Hepatocyte (in vitro differentiated cells): ENCODE data around the gene GLRA2. TPM values are rescaled to one million over a fixed set of nuclear protein-coding genes. Genes with fewer than 3 reads are reported as not detected.

ENCODE experiments used
- DNase-seq: peaks from one replicate; pipeline ENCODE4 v3.0.0-alpha.2; 2016; ENCODE audit warnings: low spot score
- H2AFZ ChIP-seq: fragments of 200-600 bp; sonication (generic); 2 replicates; pipeline ENCODE4 v1.6.0; 2016; ENCODE audit warnings: antibody characterized with exemption, mild to moderate bottlenecking
- H3K27ac ChIP-seq: fragments of 200-600 bp; sonication (generic); 2 replicates; pipeline ENCODE4 v1.5.1; 2016; ENCODE audit warnings: mild to moderate bottlenecking
- H3K27me3 ChIP-seq: fragments of 200-600 bp; sonication (generic); 2 replicates; pipeline ENCODE4 v1.6.1; 2016
- H3K36me3 ChIP-seq: fragments of 200-600 bp; sonication (generic); replicated peaks from 2 replicates; pipeline ENCODE4 v1.5.1; 2016; ENCODE audit warnings: low read depth; ENCODE audit not compliant: insufficient read depth
- H3K4me1 ChIP-seq: fragments of 200-600 bp; sonication (generic); 2 replicates; pipeline ENCODE4 v1.5.1; 2016; ENCODE audit warnings: mild to moderate bottlenecking, moderate library complexity; ENCODE audit not compliant: insufficient read depth
- H3K4me2 ChIP-seq: fragments of 200-600 bp; sonication (generic); 2 replicates; pipeline ENCODE4 v1.6.0; 2016
- H3K4me3 ChIP-seq: fragments of 200-600 bp; sonication (generic); 2 replicates; pipeline ENCODE4 v1.5.1; 2016; ENCODE audit warnings: mild to moderate bottlenecking
- H3K79me2 ChIP-seq: fragments of 200-600 bp; sonication (generic); 2 replicates; pipeline ENCODE4 v1.6.0; 2017; ENCODE audit warnings: mild to moderate bottlenecking
- H3K9me2 ChIP-seq: fragments of 200-600 bp; sonication (generic); replicated peaks from 2 replicates; pipeline ENCODE4 v1.6.0; 2017; ENCODE audit warnings: mild to moderate bottlenecking; ENCODE audit not compliant: insufficient read depth
- H3K9me3 ChIP-seq: fragments of 200-600 bp; sonication (generic); 2 replicates; pipeline ENCODE4 v1.5.1; 2016; ENCODE audit warnings: low read depth, mild to moderate bottlenecking
- H4K20me1 ChIP-seq: fragments of 200-600 bp; sonication (generic); 2 replicates; pipeline ENCODE4 v1.6.0; 2016; ENCODE audit warnings: mild to moderate bottlenecking; ENCODE audit not compliant: insufficient read depth, poor library complexity, severe bottlenecking
- EZH2 ChIP-seq: fragments of 200-600 bp; sonication (generic); IDR thresholded peaks from 2 replicates; pipeline ENCODE4 v1.6.1; 2016; ENCODE audit warnings: antibody characterized with exemption, mild to moderate bottlenecking, borderline replicate concordance
- EZH2phosphoT487 ChIP-seq: fragments of 200-600 bp; sonication (generic); IDR thresholded peaks from one replicate; pipeline ENCODE4 v1.6.1; 2018; ENCODE audit warnings: antibody characterized with exemption, mild to moderate bottlenecking, low read depth, moderate library complexity; ENCODE audit not compliant: unreplicated experiment, severe bottlenecking
- WGBS: methylation state at CpG from one replicate; pipeline ENCODE4 v1.1.6; 2016; ENCODE audit warnings: low lambda C conversion rate; ENCODE audit errors: missing lambda C conversion rate; 5-methylcytosine and 5-hydroxymethylcytosine counted together
- polyA plus RNA-seq: library from polyadenylated mRNA; unstranded; fragments of >200 nt; fragmentation: Nextera tagmentation; extraction: Ambion mirVana; gene quantifications from 2 replicates; pipeline ENCODE4 v1.2.1, GENCODE V29; 2016
- total RNA-seq: library from RNA; depleted of rRNA; stranded (reverse); fragments of >200 nt; gene quantifications from 2 replicates; pipeline ENCODE4 v1.2.3, GENCODE V29; 2014
- TF ChIP-seq, protein P1 (sequence below): fragments of 200-600 bp; sonication (generic); IDR thresholded peaks from 2 replicates; pipeline ENCODE4 v1.5.1; 2016; ENCODE audit warnings: antibody characterized with exemption, mild to moderate bottlenecking; ENCODE audit not compliant: poor library complexity

The GLRA2 gene
- total and polyA plus RNA-seq, 2 experiments from 2014 or later: not detected

DNA sequence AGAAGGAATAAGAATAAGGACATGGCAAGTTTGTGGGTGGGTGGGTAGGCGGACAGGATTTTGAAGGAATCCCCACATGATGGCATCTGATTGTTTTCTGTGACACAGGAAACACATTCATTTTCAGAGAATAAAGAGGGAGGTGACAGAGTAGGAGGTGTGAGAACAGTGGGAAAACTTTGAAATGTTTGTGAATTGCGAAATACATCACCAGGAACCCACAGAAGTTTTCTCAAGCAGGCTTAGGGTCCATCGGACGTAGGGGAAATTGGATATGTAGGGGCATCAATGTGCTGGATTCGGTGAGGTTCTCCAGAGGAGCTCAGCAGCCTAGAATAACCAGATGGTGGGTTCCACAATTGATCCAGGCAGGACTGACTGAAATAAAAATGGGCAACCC is 171.6 kb downstream of the GLRA2 start:
- no peaks in the 10 kb centered on the region for H3K27me3 ChIP-seq
- no peak for DNase-seq
- H3K4me3 ChIP-seq: no peak overlapping the region
- no peak overlapping the region for H2AFZ ChIP-seq
- no peaks in the 10 kb centered on the region for H3K79me2 ChIP-seq
- H3K4me1 ChIP-seq: no peaks in the 10 kb centered on the region
- WGBS: 68% methylated on average over 5 of the region's 5 CpGs
- H3K9me3 ChIP-seq: no peaks in the 10 kb centered on the region
- H4K20me1 ChIP-seq: no peaks in the 10 kb centered on the region
- H3K27ac ChIP-seq: no peak overlapping the region
- H3K9me2 ChIP-seq: no peaks in the 10 kb centered on the region
- no peak overlapping the region for H3K4me2 ChIP-seq
- TF ChIP-seq EZH2phosphoT487 (no peak), EZH2 (no peak)
- TF ChIP-seq, protein P1, sequence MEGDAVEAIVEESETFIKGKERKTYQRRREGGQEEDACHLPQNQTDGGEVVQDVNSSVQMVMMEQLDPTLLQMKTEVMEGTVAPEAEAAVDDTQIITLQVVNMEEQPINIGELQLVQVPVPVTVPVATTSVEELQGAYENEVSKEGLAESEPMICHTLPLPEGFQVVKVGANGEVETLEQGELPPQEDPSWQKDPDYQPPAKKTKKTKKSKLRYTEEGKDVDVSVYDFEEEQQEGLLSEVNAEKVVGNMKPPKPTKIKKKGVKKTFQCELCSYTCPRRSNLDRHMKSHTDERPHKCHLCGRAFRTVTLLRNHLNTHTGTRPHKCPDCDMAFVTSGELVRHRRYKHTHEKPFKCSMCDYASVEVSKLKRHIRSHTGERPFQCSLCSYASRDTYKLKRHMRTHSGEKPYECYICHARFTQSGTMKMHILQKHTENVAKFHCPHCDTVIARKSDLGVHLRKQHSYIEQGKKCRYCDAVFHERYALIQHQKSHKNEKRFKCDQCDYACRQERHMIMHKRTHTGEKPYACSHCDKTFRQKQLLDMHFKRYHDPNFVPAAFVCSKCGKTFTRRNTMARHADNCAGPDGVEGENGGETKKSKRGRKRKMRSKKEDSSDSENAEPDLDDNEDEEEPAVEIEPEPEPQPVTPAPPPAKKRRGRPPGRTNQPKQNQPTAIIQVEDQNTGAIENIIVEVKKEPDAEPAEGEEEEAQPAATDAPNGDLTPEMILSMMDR: no peak
- no peaks in the 10 kb centered on the region for H3K36me3 ChIP-seq

DNA sequence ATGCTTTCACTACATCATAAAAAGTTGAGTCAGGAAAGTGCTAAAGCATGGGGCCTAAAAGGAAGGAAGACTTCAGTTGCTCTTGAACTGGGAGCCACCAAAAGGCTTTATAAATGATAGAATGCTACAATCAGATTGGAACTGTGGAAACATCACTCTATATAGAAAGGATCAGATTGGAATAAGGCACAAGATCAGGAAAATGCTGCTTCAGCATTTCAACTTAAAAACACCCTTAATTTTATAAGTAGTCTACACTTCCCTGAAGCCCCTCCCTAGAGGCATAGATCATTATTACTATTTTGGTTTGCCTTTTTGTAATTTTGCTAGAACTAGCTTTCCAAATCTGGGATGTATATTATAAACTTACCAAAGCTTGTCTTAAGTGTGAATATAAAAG is 172.8 kb downstream of the GLRA2 start:
- H3K9me3 ChIP-seq: no peaks in the 10 kb centered on the region
- TF ChIP-seq EZH2phosphoT487: no peak
- no peak for TF ChIP-seq EZH2
- TF ChIP-seq, protein P1: no peak
- H3K79me2 ChIP-seq: no peaks in the 10 kb centered on the region
- H3K27me3 ChIP-seq: no peaks in the 10 kb centered on the region
- H3K27ac ChIP-seq: no peak overlapping the region
- H2AFZ ChIP-seq: no peak overlapping the region
- no peak overlapping the region for H3K4me3 ChIP-seq
- no peaks in the 10 kb centered on the region for H3K9me2 ChIP-seq
- H3K36me3 ChIP-seq: no peaks in the 10 kb centered on the region
- DNase-seq: no peak
- no peaks in the 10 kb centered on the region for H3K4me1 ChIP-seq
- no peak overlapping the region for H3K4me2 ChIP-seq
- no peaks in the 10 kb centered on the region for H4K20me1 ChIP-seq

DNA sequence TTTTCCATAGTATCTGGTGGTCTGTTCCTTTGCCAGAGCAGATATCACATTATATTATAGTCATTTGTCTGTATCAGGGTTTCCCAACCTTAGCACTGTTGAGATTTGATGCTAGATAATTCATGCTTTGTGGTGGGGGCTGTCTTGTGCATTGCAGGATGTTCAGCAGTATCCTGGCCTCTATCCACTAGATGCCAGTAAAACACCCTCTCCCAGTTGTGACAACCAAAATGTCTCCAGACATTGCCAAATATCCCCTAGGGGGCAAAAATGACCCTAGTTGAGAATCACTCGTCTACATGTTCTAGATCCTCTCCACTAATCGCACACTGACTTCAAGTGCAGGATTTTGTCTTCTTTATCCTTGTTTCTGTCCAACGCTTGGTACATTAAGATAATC is 182.8 kb downstream of the GLRA2 start:
- 77% methylated on average over 3 of the region's 3 CpGs for WGBS
- Histone ChIP-seq H2AFZ (no peak overlapping the region), H4K20me1 (no peaks in the 10 kb centered on the region), H3K4me3 (no peak overlapping the region), H3K4me1 (no peaks in the 10 kb centered on the region), H3K9me2 (no peaks in the 10 kb centered on the region), H3K79me2 (no peaks in the 10 kb centered on the region), H3K27ac (no peak overlapping the region), H3K36me3 (no peaks in the 10 kb centered on the region), H3K9me3 (no peaks in the 10 kb centered on the region), H3K4me2 (no peak overlapping the region), H3K27me3 (no peaks in the 10 kb centered on the region)
- DNase-seq: no peak
- TF ChIP-seq EZH2phosphoT487 (no peak), EZH2 (no peak)
- TF ChIP-seq, protein P1: no peak

DNA sequence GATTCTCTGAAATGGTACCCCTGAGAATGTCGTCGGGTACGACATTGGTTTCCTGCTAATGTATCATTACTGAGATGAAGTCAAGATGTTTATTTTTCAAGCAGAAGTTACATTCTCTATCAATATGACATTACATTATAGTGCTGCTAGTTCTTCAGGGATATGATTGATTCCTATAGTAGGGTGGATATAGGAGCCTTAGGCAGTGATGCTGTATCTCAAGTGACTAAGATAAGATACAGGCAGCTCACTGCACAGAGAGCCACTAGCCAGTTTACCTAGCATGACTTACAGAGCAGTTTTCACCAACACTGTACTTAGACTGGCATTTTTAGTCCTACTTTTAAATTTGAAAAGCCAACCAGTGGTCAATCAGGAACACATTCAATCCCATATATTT is 188.6 kb downstream of the GLRA2 start:
- no peak overlapping the region for H3K4me3 ChIP-seq
- 92% methylated on average over 3 of the region's 3 CpGs for WGBS
- no peaks in the 10 kb centered on the region for H3K9me3 ChIP-seq
- TF ChIP-seq EZH2: no peak
- TF ChIP-seq, protein P1: no peak
- no peak for TF ChIP-seq EZH2phosphoT487
- no peak overlapping the region for H3K27ac ChIP-seq
- H3K27me3 ChIP-seq: no peaks in the 10 kb centered on the region
- DNase-seq: no peak
- no peak overlapping the region for H2AFZ ChIP-seq
- no peaks in the 10 kb centered on the region for H3K9me2 ChIP-seq
- no peak overlapping the region for H3K4me2 ChIP-seq
- H3K36me3 ChIP-seq: no peaks in the 10 kb centered on the region
- H4K20me1 ChIP-seq: no peaks in the 10 kb centered on the region
- H3K79me2 ChIP-seq: no peaks in the 10 kb centered on the region
- H3K4me1 ChIP-seq: no peaks in the 10 kb centered on the region
